ENCODE results near the gene CERS1.

The CERS1 gene

GRCh38 chr19:18853755-18854427 is 42.1 kb downstream of the CERS1 start:
- DNase-seq = no peak

GRCh38 chr19:18852648-18853047 is 43.3 kb downstream of the CERS1 start:
- DNase-seq = no peak

- no peak for DNase-seq
Measured at GRCh38 chr19:18851673-18852325, 44.2 kb downstream of the CERS1 start.

GRCh38 chr19:18850471-18851375 is 45.2 kb downstream of the CERS1 start:
- DNase-seq = no peak

GRCh38 chr19:18849838-18850400 is 46.0 kb downstream of the CERS1 start:
- DNase-seq = no peak

- DNase-seq = peak; percentile 70
Measured at GRCh38 chr19:18848878-18849661, 46.9 kb downstream of the CERS1 start.

GRCh38 chr19:18847549-18848463 is 48.2 kb downstream of the CERS1 start:
- DNase-seq = no peak

- DNase-seq = peak; percentile 82
Measured at GRCh38 chr19:18846862-18847548, 49.0 kb downstream of the CERS1 start.

- no peak for DNase-seq
Measured at GRCh38 chr19:18845961-18846360, 50.0 kb downstream of the CERS1 start.

- DNase-seq = no peak
Measured at GRCh38 chr19:18844806-18845329, 51.1 kb downstream of the CERS1 start.

GRCh38 chr19:18843960-18844359 is 52.0 kb downstream of the CERS1 start:
- DNase-seq = no peak

- DNase-seq = no peak
Measured at GRCh38 chr19:18842166-18842565, 53.8 kb downstream of the CERS1 start.

GRCh38 chr19:18841400-18841799 is 54.6 kb downstream of the CERS1 start:
- DNase-seq = no peak

GRCh38 chr19:18840288-18841267 is 55.4 kb downstream of the CERS1 start:
- DNase-seq = no peak

- DNase-seq = no peak
Measured at GRCh38 chr19:18839465-18840287, 56.3 kb downstream of the CERS1 start.

- DNase-seq = no peak
Measured at GRCh38 chr19:18834644-18834984, 61.3 kb downstream of the CERS1 start.

GRCh38 chr19:18833849-18834643 is 61.9 kb downstream of the CERS1 start:
- DNase-seq = no peak

- no peak for DNase-seq
Measured at GRCh38 chr19:18833141-18833476, 62.8 kb downstream of the CERS1 start.
